Measurements from ENCODE around the gene TTC13.
A peak's percentile ranks its signal among the peaks of the same experiment; 100 is the strongest.

The TTC13 gene

DNA sequence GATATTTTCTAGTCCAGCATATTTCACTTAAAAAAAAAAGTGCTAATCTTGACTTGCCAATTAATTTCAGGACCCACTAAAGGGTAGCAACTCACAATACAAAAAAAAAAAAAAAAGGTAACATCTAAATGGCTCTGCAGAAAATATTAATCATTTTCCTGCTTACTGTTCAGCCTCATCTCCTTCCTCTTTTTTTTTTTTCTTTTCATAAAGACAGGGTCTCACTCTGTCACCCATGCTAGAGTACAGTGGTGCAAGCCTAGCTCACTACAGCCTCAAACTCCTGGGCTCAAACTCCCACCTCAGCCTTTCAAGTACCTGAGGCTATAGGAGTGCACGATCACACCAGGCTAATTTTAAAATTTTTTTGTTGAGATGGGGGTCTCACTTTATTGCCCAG, 30.4 kb downstream of the TTC13 start:
- no peak for DNase-seq (ENCODE audit: low read depth in 2 of 2)

DNA sequence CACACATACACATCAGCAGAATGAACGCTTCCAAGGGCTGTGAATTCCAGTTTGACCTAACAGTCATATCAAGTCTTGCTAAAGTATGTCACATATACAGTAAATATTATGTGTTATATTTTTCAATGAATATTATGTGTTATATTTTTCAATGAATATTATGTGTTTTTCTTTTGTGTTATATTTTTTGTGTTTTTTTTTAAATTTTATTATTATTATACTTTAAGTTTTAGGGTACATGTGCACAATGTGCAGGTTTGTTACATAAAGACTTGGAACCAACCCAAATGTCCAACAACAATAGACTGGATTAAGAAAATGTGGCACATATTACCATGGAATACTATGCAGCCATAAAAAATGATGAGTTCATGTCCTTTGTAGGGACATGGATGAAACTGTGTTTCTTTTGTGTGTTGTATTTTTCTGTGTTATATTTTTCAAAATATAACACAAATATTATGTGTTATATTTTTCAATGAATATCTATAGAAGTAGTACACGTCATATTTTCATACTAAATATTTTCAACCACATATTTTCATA, 35.5 kb downstream of the TTC13 start:
- no peak for DNase-seq (ENCODE audit: low read depth in 2 of 2)

DNA sequence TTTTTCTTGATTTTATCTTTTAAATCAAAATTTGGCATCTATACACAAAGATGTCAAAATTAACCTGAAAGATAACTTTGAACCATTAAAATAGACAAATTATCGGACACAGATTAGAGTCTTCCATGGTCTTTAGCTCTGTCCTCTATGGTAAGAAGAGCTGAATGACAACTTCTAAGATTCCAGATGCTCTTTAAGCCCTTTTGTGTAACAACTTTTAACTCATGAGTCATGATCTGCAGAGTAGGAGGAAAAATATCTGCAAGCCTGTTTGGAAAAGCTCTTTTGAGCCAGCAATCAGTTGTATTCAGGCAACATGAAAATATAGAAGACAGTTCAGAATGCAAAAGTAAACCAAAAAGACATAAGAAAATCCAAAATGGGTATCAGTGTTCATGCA, 37.8 kb downstream of the TTC13 start:
- DNase-seq (ENCODE audit: low read depth in 2 of 2), result no peak

DNA sequence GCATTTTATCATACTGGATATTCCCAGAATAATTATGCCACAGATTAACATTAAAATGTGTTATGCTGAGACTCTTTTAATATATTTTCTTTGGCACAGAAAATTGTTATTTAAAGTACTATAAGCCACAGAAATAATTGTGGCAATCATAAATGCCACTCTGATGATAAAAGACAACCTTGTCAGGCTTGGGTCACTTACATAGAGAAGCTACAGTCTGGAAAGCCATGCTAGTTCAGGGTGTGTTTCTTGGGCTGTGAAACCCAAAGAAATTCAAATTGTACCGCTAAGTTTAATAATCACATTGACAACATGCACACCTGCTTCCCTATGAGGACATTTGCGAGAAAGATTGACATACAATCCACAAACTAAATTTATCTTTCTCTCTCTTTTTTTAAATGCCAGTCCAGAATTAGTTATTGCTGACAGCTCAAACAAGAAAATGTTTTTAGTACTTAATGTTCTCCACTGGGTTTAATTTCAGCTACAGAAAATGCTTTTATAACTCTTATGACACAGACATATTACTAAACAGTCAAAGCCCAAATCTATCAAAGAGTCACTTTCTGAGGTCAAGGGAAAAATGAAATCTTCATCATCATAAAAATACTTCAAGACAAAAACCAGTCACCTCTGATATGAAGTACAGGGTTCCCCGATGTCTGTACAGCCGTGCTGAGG, 38.7 kb downstream of the TTC13 start:
- DNase-seq (ENCODE audit: low read depth in 2 of 2), result no peak

DNA sequence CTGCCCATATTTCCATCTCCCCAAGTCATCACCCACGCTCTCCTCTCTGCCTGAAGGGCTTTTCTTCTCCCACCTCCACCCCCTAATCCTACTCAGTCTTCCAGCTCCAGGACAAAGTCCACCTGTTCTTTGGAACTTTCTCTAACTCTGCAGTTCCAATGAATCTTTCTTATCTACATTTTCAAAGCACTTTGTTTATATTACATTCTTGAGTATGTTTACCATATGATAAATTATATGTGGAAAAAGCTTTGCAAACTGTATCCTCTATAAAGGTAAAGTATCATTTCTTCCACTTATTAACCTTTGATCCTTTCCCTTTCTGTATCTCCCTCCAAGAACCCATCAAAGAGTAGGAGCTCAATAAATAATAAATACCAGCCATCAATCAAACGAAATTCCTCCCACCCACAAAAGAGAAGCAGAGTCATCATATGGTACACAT, 39.7 kb downstream of the TTC13 start:
- DNase-seq (ENCODE audit: low read depth in 2 of 2), result no peak

- no peak for DNase-seq (ENCODE audit: low read depth in 2 of 2)
Observed at GRCh38 chr1:230937371-230937770, 41.3 kb downstream of the TTC13 start.

DNA sequence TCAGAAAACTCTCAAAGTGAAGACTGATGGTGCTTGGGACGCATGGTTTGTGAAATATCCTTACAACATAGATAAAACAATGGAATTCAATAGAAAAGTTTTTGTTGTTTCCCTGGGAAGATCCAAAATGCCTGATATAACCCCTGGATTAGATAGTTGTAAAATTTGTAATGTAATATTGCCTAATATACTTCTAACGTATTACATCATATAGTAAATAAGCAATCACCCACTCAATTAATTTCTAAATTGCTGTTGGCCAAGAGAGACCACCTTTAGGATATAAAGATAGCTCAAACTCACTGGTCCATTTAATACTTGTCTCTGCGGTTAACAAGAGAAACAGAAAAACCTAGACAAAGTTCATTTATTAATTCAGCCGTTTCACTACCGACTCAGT, 42.2 kb downstream of the TTC13 start:
- DNase-seq (ENCODE audit: low read depth in 2 of 2), result no peak

DNA sequence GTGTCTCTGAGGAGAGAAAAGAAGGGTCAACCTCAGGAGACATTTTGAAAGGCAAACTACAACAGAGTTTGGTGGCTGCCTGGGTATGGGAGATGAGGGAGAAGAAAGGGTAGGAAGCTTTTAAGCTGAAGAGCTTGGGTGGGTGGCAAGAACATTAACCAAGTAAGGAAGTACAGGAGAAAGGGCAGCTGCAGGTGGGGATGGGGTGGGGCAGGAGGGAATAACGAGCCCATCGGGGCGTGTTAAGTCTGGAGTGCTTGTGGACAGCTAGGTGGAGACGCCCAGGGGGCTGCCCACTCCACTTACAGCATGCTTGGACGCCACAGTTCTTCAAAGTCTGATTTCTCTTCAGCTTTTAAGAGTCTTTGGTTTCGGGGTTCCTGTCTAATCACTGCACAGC, 42.8 kb downstream of the TTC13 start:
- DNase-seq (ENCODE audit: low read depth in 2 of 2), result no peak

GRCh38 chr1:230930986-230931385, 47.7 kb downstream of the TTC13 start:
- DNase-seq (ENCODE audit: low read depth in 2 of 2), result no peak

DNA sequence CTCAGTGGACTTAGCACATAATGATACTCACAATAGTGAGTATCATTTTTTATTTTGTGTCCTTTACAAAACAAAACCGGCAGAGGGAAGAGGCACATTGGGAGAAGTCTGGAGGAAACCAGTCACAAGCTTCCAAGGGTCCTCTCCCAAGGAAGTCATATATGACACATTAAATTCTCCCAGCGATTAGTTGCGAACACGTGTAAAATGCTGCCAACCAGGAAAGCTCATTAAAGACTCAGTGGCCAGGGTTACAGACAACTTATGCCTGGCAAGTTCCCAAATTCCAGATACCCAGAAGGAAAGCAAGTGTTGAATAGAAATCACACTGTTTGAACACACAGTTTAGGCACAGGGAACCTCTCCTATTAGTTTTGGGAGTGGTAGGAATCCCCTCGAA, 52.5 kb downstream of the TTC13 start:
- DNase-seq (ENCODE audit: low read depth in 2 of 2), result no peak

DNA sequence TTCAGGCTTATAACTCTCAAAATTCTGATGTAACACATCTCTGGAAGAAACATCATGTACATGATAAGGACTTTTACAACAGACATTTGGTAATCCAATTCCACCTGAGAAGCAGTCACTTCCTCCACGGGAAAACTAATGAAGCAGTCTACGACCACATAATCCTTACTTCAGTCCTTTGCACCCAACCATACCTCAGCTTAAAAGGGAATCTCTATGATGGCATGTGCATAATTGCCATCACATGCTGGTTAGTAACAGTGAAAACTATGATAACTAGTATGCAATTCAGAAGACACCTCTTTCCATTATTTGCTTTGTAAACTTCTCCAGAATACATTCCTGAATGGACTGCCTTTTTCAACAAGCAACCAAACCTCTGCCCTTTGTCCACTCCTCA, 53.1 kb downstream of the TTC13 start:
- DNase-seq (ENCODE audit: low read depth in 2 of 2), result no peak

DNA sequence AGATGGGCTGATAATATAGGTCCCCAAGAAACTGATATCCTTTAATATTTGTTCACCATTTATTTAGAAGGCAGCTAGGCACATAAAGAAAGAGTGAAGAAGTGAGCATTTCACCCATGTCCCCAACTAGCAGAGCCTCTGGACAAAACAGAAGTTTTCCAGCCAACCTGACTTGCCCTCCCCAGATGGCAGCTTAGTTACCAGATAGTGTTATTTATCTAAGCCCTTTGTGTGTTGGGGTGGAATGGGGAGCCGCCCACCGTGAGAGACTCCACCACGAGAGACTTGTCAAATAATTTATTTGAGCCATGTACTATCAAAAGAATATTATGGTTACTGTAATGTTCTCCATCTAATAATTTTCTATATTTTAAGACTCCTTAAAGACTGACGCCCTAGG, 55.5 kb downstream of the TTC13 start:
- no peak for DNase-seq (ENCODE audit: low read depth in 2 of 2)

DNA sequence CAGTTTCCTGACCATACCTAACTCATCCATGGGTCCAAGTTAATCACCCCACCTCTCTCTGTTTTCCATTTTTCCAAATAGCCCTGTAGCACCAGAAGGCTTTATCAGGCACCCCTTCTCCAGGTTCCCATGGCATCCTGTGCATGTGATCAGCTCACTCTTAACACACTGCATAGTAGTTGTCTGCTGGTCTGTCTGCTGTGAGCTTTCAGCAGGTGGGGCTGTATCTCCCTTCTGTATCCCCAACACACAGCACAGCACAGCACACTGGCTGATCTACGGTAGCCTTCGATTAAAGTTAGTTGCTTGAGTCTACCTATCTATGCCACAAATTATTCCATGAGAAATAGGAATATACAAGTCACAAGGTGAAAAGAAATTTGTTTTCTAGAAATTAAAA, 56.0 kb downstream of the TTC13 start:
- DNase-seq (ENCODE audit: low read depth in 2 of 2), result no peak

- DNase-seq (ENCODE audit: low read depth in 2 of 2), result no peak
Observed at GRCh38 chr1:230919207-230919606, 59.5 kb downstream of the TTC13 start.

DNA sequence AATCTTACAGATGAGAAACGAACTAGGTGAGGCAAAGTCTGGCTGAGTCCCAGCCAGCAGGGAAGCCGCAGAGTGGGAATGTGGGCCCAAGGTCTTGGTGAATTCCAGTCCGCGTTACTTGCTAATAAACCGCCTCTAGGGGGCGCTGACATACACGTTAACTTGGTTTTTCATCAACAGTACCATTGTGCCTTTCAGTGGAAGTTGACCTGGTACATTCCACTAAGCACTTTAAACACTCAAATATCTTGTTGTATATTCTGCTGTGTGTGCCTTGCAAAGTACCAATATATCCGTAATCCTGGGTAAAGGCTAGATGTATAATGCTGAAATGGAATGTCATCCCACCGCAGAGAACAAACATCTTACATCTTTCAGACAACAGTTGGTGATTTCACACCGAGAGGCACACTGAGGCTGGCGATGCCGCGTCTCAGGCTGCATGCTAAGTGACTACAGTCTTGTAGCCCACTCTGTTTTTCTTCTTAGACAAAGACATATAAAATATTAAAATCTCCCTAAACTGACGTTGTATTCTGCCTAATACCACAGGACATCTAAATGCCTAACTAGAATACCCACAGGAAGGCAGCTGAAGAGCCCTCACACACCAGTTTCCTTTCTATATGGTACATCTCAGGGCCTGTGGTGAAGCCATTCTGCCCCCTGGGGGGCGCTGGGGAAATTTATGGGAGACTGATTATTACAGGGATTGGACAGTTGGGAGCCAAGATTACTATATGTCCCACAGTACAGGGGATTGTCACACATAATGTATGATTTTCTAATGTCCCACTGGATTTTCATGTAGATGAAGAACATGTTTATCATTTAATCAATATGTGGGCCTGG, 61.2 kb downstream of the TTC13 start:
- DNase-seq (ENCODE audit: low read depth in 2 of 2), result peak; percentile 30 to 32

- no peak for DNase-seq (ENCODE audit: low read depth in 2 of 2)
Observed at GRCh38 chr1:230916587-230917283, 61.9 kb downstream of the TTC13 start.

- DNase-seq (ENCODE audit: low read depth in 2 of 2), result peak in 1 of 2 donors; percentile 1
Observed at GRCh38 chr1:230915078-230915477, 63.6 kb downstream of the TTC13 start.

- no peak for DNase-seq (ENCODE audit: low read depth in 2 of 2)
Observed at GRCh38 chr1:230913496-230913895, 65.2 kb downstream of the TTC13 start.

GRCh38 chr1:230910755-230911117, 67.9 kb downstream of the TTC13 start:
- no peak for DNase-seq (ENCODE audit: low read depth in 2 of 2)

- no peak for DNase-seq (ENCODE audit: low read depth in 2 of 2)
Observed at GRCh38 chr1:230909974-230910754, 68.5 kb downstream of the TTC13 start.

GRCh38 chr1:230907472-230908205, 71.0 kb downstream of the TTC13 start:
- DNase-seq (ENCODE audit: low read depth in 2 of 2), result no peak

Measured in stimulated activated CD8-positive, alpha-beta memory T cell treated with anti-CD3 and anti-CD28 coated beads, Interleukin-15, amount 100 ng/mL, for 48 hours (primary cell).